ENCODE measurements around the gene DTX4.

DTX4 gene

DNA sequence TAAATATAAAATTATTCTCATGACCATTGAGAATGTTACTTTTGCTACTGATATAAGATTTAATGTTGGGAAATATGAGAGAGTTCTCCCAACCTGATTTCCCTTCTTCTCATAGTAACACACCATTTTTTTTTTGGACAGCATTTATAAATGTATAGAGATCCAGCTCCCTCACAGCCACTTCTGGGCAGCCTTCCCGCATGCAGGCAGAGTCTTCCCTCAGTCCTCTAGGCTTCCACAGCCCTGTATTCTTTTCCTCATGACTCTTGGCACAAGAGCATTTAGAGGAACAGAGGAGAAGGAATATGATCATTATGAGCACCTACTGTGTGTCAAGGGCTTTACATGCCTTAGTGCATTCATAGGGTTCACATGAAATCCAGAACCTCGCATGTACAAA lies 9.0 kb downstream of the DTX4 start:
- TF ChIP-seq, protein P1, sequence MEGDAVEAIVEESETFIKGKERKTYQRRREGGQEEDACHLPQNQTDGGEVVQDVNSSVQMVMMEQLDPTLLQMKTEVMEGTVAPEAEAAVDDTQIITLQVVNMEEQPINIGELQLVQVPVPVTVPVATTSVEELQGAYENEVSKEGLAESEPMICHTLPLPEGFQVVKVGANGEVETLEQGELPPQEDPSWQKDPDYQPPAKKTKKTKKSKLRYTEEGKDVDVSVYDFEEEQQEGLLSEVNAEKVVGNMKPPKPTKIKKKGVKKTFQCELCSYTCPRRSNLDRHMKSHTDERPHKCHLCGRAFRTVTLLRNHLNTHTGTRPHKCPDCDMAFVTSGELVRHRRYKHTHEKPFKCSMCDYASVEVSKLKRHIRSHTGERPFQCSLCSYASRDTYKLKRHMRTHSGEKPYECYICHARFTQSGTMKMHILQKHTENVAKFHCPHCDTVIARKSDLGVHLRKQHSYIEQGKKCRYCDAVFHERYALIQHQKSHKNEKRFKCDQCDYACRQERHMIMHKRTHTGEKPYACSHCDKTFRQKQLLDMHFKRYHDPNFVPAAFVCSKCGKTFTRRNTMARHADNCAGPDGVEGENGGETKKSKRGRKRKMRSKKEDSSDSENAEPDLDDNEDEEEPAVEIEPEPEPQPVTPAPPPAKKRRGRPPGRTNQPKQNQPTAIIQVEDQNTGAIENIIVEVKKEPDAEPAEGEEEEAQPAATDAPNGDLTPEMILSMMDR (conservative IDR thresholded peaks at IDR 0.05; ENCODE audit: low read length): no peak
- no peak overlapping the region for H3K4me3 ChIP-seq (ENCODE audit: low read length)
- DNase-seq (ENCODE audit: low read depth): no peak

DNA sequence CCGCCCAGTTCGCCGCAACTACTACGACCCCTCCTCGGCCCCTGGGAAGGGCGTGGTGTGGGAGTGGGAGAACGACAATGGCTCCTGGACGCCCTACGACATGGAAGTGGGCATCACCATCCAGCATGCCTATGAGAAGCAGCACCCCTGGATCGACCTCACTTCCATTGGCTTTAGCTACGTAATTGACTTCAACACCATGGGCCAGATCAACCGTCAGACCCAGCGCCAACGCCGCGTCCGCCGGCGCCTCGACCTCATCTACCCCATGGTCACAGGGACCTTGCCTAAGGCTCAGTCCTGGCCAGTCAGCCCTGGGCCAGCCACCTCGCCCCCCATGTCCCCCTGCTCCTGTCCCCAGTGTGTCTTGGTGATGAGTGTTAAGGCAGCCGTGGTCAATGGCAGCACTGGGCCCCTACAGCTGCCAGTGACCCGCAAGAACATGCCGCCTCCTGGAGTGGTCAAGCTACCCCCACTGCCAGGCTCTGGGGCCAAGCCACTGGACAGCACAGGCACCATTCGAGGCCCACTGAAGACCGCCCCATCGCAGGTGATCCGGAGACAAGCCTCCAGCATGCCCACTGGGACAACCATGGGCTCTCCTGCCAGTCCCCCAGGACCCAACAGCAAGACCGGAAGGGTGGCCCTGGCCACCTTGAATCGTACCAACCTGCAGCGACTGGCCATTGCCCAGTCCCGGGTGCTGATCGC lies 10.0 kb downstream of the DTX4 start:
- H3K4me3 ChIP-seq (ENCODE audit: low read length): no peak overlapping the region
- TF ChIP-seq, protein P1 (conservative IDR thresholded peaks at IDR 0.05; ENCODE audit: low read length): no peak
- no peak for DNase-seq (ENCODE audit: low read depth)

DNA sequence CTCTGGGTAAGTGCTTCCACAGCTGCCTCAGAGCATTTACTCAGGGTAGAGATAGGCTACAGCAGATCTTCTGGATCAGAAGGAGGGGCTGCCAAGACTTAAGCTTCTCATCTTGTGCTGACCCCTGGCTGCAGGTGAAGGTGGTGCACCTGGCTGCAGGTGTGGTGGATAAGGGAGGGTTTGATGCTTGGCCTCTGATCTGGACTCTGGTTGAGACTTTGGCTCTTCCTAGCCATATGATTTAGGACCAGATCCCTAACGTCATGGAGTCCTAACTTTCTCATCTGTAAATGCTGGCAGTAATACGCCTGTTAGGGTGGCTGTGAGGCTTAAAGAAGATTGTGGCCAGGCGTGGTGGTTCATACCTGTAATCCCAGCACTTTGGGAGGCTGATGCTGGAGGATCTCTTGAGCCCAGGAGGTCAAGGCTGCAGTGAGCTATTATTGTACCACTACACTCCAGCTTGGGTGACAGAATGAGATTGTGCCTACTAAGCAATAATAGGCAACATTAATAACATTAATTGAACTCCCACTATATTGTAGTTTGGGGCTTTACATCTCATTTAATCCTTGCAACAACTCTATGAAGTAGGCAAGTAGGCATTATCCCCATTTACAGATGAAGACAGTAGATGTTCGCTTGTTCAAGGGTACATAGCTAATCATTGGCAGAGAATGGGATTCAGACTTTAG lies 10.7 kb downstream of the DTX4 start:
- TF ChIP-seq, protein P1 (conservative IDR thresholded peaks at IDR 0.05; ENCODE audit: low read length): no peak
- no peak overlapping the region for H3K4me3 ChIP-seq (ENCODE audit: low read length)
- DNase-seq (ENCODE audit: low read depth): no peak

DNA sequence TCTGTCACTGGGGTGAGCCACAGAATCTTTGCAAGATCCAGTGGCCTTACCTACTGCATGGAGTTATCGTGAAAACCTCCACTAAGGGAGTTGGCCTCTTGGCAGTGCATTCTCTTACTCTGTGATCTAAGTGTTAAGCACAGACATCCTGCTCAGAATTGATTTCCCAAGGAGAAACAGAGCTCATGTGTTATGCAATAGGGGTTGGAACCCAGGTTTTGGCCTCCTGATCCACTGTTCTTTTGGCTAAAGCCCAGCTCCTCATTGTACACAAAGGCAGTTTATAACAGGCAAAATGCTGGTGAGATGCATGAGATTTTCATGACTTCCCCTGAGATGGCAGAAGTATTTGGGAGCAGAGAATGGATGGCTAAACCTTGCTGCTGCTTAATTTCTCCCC lies 11.8 kb downstream of the DTX4 start:
- TF ChIP-seq, protein P1 (conservative IDR thresholded peaks at IDR 0.05; ENCODE audit: low read length): no peak
- no peak for DNase-seq (ENCODE audit: low read depth)

DNA sequence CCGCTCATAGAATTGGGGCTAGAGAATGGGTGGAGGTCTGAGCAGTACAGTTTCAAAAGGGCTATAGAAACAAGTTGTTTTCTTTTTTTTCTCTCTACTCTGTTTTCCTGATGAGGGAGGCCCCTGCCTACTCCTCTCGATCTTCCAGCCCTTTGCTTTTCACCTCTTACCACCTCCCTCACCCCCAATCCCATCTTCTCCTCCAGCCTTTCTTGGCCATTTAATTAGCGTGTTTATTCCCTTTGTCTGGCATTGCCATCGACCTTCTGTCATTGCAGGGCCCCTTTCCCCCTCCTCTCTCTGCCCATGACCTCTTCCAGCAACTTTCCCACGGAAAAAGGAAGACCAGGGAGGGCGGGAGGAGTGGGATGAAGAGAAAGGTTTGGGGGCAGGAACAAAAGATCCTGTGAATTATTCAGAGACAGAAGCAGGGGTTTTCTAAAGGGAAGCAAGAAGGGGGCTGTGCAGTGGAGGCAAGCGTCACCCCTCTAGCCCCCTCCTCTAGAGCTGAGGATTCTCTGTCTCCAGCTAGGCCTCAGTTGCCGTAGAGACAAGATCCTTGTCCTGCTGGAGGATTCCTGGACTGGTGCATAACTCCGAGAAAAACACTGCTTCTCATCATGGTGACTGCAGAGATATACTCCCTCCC lies 12.9 kb downstream of the DTX4 start:
- TF ChIP-seq, protein P1 (conservative IDR thresholded peaks at IDR 0.05; ENCODE audit: low read length): no peak
- H3K4me3 ChIP-seq (ENCODE audit: low read length): no peak overlapping the region
- no peak for DNase-seq (ENCODE audit: low read depth)

More for the DNA sequence above, 11.8 kb downstream of the DTX4 start:
- H3K4me3 ChIP-seq (ENCODE audit: low read length): no peak overlapping the region

DNA sequence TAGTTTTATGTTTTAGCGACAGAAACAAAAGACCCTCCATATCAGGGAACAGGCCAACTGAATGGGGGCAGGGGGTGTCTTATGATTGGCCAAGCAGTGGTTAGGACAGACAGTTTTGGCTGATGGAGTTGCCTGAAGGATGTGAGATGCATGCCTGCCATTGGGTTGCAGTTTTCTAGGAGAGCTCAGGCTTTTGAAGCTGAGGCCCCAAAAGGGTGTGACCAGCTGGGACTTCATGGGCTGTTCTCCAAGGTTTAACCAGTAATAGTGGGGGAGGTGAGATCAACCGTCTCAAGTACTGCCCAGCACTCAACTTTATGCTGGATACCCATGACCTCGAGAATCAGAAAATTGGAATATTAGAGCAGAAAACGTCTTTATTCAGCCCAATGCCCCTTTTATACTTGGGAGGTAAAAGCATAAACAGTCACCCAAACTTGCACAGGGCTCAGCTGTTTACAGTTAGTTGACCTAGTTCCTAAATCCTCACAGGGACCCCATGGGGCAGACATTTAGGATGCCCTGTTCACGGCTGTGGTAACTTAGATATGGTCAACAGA lies 13.5 kb downstream of the DTX4 start:
- DNase-seq (ENCODE audit: low read depth): no peak
- TF ChIP-seq, protein P1 (conservative IDR thresholded peaks at IDR 0.05; ENCODE audit: low read length): no peak
- no peak overlapping the region for H3K4me3 ChIP-seq (ENCODE audit: low read length)

Data from AG10803 (cell line).